Hypothalamus (tissue), 51 donors: ENCODE results near the gene SRM.
A peak's percentile ranks its signal among the peaks of the same experiment; 100 is the strongest.
"Not testable (repeated sequence)": the region's sequence is repeated elsewhere in the genome, so short reads cannot be mapped to it uniquely, and the experiment has no call there.

Experiments used
- DNase-seq, 51 donors: peaks; one replicate each; lab custom pipeline; 2025; lab: John Stamatoyannopoulos, UW

Gene SRM

GRCh38 chr1:11067716-11068599 lies 8.1 kb upstream of the SRM start:
- DNase-seq = peak in 12 of 51 donors; percentile 8 to 47 (median 22)

- DNase-seq = no peak
Observed at GRCh38 chr1:11065796-11066195, 6.0 kb upstream of the SRM start.

GRCh38 chr1:11064942-11065341 lies 5.1 kb upstream of the SRM start:
- no peak for DNase-seq

GRCh38 chr1:11063937-11064537 lies 4.2 kb upstream of the SRM start:
- not testable (repeated sequence) for DNase-seq

GRCh38 chr1:11062965-11063401 lies 3.2 kb upstream of the SRM start:
- peak in 1 of 51 donors; percentile 53 for DNase-seq

GRCh38 chr1:11061652-11062365 lies 2.0 kb upstream of the SRM start:
- no peak for DNase-seq

GRCh38 chr1:11059155-11059967 lies 457 bp downstream of the SRM start:
- DNase-seq = no peak

- DNase-seq = no peak
Observed at GRCh38 chr1:11058595-11059154, 1.1 kb downstream of the SRM start.

GRCh38 chr1:11058026-11058425 lies 1.8 kb downstream of the SRM start:
- no peak for DNase-seq

GRCh38 chr1:11057477-11057876 lies 2.3 kb downstream of the SRM start:
- DNase-seq = no peak

- DNase-seq = no peak
Observed at GRCh38 chr1:11056504-11056903, 3.3 kb downstream of the SRM start.

- no peak for DNase-seq
Observed at GRCh38 chr1:11055676-11056075, 4.1 kb downstream of the SRM start.

- DNase-seq = no peak
Observed at GRCh38 chr1:11054666-11055065, 5.2 kb downstream of the SRM start.

GRCh38 chr1:11054181-11054580 lies 5.6 kb downstream of the SRM start:
- DNase-seq = no peak

GRCh38 chr1:11053758-11054137 lies 6.1 kb downstream of the SRM start:
- DNase-seq = no peak

GRCh38 chr1:11052839-11053757 lies 6.7 kb downstream of the SRM start:
- no peak for DNase-seq

- no peak for DNase-seq
Observed at GRCh38 chr1:11051781-11052511, 7.9 kb downstream of the SRM start.

GRCh38 chr1:11051121-11051520 lies 8.7 kb downstream of the SRM start:
- not testable (repeated sequence) for DNase-seq
